Esophagus (tissue), 2 donors: ENCODE measurements around the gene UBN2. TPM values are rescaled to one million over a fixed set of nuclear protein-coding genes. Genes with fewer than 3 reads are reported as not detected.

Source experiments
- H3K27ac ChIP-seq, 2 donors: one replicate each; pipeline ENCODE4 v1.5.1; 2013; ENCODE audit warnings: low read depth in 2 of 2, mild to moderate bottlenecking in 2 of 2, inconsistent platforms in 1 of 2, low read length in 1 of 2, moderate library complexity in 1 of 2
- H3K27me3 ChIP-seq, 2 donors: one replicate each; pipeline ENCODE4 v1.6.1; 2013; ENCODE audit warnings: low read length in 2 of 2, control low read depth in 1 of 2, mild to moderate bottlenecking in 1 of 2; ENCODE audit not compliant: insufficient read depth in 2 of 2, control insufficient read depth in 1 of 2
- H3K36me3 ChIP-seq, 2 donors: one replicate each; pipeline ENCODE4 v1.6.1; 2013; ENCODE audit warnings: low read length in 1 of 2; ENCODE audit not compliant: control insufficient read depth in 2 of 2, insufficient read depth in 2 of 2
- H3K4me1 ChIP-seq, 2 donors: one replicate each; pipeline ENCODE4 v1.6.1; 2013; ENCODE audit warnings: low read length in 1 of 2; ENCODE audit not compliant: control insufficient read depth in 2 of 2, insufficient read depth in 2 of 2
- H3K4me3 ChIP-seq, 2 donors: one replicate each; pipeline ENCODE4 v1.5.1; 2013; ENCODE audit warnings: low read length in 2 of 2, mild to moderate bottlenecking in 2 of 2, low read depth in 1 of 2, moderate library complexity in 1 of 2
- H3K9me3 ChIP-seq, 2 donors: one replicate each; pipeline ENCODE4 v1.6.1; 2013; ENCODE audit warnings: mild to moderate bottlenecking in 2 of 2, low read depth in 1 of 2, low read length in 1 of 2, moderate library complexity in 1 of 2; ENCODE audit not compliant: control insufficient read depth in 2 of 2, insufficient read depth in 1 of 2
- WGBS, 2 donors: extraction: QIAGEN DNeasy Blood & Tissue Kit; methylation state at CpG; one replicate each; pipeline ENCODE4 v1.1.7; 2013; 5-methylcytosine and 5-hydroxymethylcytosine counted together
- polyA plus RNA-seq, 2 donors: library from polyadenylated mRNA; stranded (reverse); fragments of 200-250 nt; gene quantifications; one replicate each; pipeline ENCODE4 v1.2.3, GENCODE V29; 2013
- donor health status: healthy with polysubstance abuse.
- donor health status: Bipolar disorder and iron deficiency.

Gene UBN2
- polyA plus RNA-seq, 2 donors = 1.4 to 3.0 TPM

- Histone ChIP-seq H3K36me3 (no peaks in the 10 kb centered on the region), H3K27ac (no peak overlapping the region), H3K4me1 (no peaks in the 10 kb centered on the region), H3K27me3 (no peaks in the 10 kb centered on the region), H3K9me3 (no peaks in the 10 kb centered on the region), H3K4me3 (no peak overlapping the region)
- 94% methylated on average over 2 of the region's 2 CpGs for WGBS, 2 donors
These were observed 108.0 kb downstream of the UBN2 start for GRCh38 chr7:139339025-139339424.

- peak overlapping the region; percentile 82 to 97 for H3K4me3 ChIP-seq
- no peaks in the 10 kb centered on the region for H3K36me3 ChIP-seq
- no peaks in the 10 kb centered on the region for H3K27me3 ChIP-seq
- H3K4me1 ChIP-seq = no peaks in the 10 kb centered on the region
- WGBS, 2 donors = 75 to 85% methylated on average over 13 of the region's 13 CpGs
- no peaks in the 10 kb centered on the region for H3K9me3 ChIP-seq
- H3K27ac ChIP-seq = peak overlapping the region; percentile 100
These were observed 108.6 kb downstream of the UBN2 start for GRCh38 chr7:139339698-139340036.

- 2 to 3% methylated on average over 66 of the region's 66 CpGs for WGBS, 2 donors
- no peaks in the 10 kb centered on the region for H3K4me1 ChIP-seq
- no peaks in the 10 kb centered on the region for H3K9me3 ChIP-seq
- peak overlapping the region; percentile 100 for H3K27ac ChIP-seq
- H3K36me3 ChIP-seq = no peaks in the 10 kb centered on the region
- peak overlapping the region; percentile 82 to 97 for H3K4me3 ChIP-seq
- no peaks in the 10 kb centered on the region for H3K27me3 ChIP-seq
These were observed 109.2 kb downstream of the UBN2 start for GRCh38 chr7:139340037-139340807.

GRCh38 chr7:139340808-139341057 lies 109.7 kb downstream of the UBN2 start:
- WGBS, 2 donors = 0% methylated on average over 9 of the region's 9 CpGs
- Histone ChIP-seq H3K36me3 (peaks cover 0 to 2% of the 10 kb centered on the region in 2 donors), H3K9me3 (no peaks in the 10 kb centered on the region), H3K27ac (peak overlapping the region; percentile 100), H3K4me1 (no peaks in the 10 kb centered on the region), H3K27me3 (no peaks in the 10 kb centered on the region), H3K4me3 (peak overlapping the region; percentile 82 to 97)

GRCh38 chr7:139341058-139341775 lies 110.2 kb downstream of the UBN2 start, which contains the start of gene FMC1:
FMC1 (plus strand) TSS chr7:139341337; CDS start chr7:139341385, 48 bp downstream.
- H3K36me3 ChIP-seq = peaks cover 0 to 2% of the 10 kb centered on the region in 2 donors
- peak within 1 kb of the TSS; percentile 100 for H3K27ac ChIP-seq
- H3K4me1 ChIP-seq = no peaks in the 10 kb centered on the region
- no peaks in the 10 kb centered on the region for H3K27me3 ChIP-seq
- WGBS, 2 donors = 0 to 1% methylated on average over 53 to 54 of the region's 54 CpGs
- peak within 1 kb of the TSS; percentile 82 to 97 for H3K4me3 ChIP-seq
- no peaks in the 10 kb centered on the region for H3K9me3 ChIP-seq

- H3K4me3 ChIP-seq = peak overlapping the region; percentile 82 to 97
These were observed 110.8 kb downstream of the UBN2 start for GRCh38 chr7:139341776-139342226.

GRCh38 chr7:139345042-139345441 lies 114.0 kb downstream of the UBN2 start:
- no peaks in the 10 kb centered on the region for H3K4me1 ChIP-seq
- H3K27me3 ChIP-seq = no peaks in the 10 kb centered on the region
- WGBS, 2 donors = 95% methylated on average over 1 of the region's 1 CpG
- H3K4me3 ChIP-seq = no peak overlapping the region
- H3K9me3 ChIP-seq = no peaks in the 10 kb centered on the region
- no peak overlapping the region for H3K27ac ChIP-seq
- peaks cover 2 to 6% of the 10 kb centered on the region in 2 donors for H3K36me3 ChIP-seq

More at GRCh38 chr7:139341776-139342226, 110.8 kb downstream of the UBN2 start:
- H3K36me3 ChIP-seq = peaks cover 2 to 5% of the 10 kb centered on the region in 2 donors
- no peaks in the 10 kb centered on the region for H3K27me3 ChIP-seq
- 0 to 1% methylated on average over 9 of the region's 9 CpGs for WGBS, 2 donors
- H3K27ac ChIP-seq = peak overlapping the region; percentile 100
- H3K9me3 ChIP-seq = no peaks in the 10 kb centered on the region
- no peaks in the 10 kb centered on the region for H3K4me1 ChIP-seq

- Histone ChIP-seq H3K27ac (no peak overlapping the region), H3K36me3 (peaks cover 0 to 6% of the 10 kb centered on the region in 2 donors), H3K27me3 (no peaks in the 10 kb centered on the region), H3K4me3 (no peak overlapping the region), H3K9me3 (no peaks in the 10 kb centered on the region), H3K4me1 (no peaks in the 10 kb centered on the region)
- WGBS, 2 donors = 93 to 94% methylated on average over 2 of the region's 2 CpGs
These were observed 120.0 kb downstream of the UBN2 start for GRCh38 chr7:139351027-139351426.

GRCh38 chr7:139354729-139355128 lies 123.7 kb downstream of the UBN2 start:
- no peaks in the 10 kb centered on the region for H3K36me3 ChIP-seq
- 97 to 98% methylated on average over 2 of the region's 2 CpGs for WGBS, 2 donors
- H3K4me3 ChIP-seq = no peak overlapping the region
- no peak overlapping the region for H3K27ac ChIP-seq
- no peaks in the 10 kb centered on the region for H3K9me3 ChIP-seq
- no peaks in the 10 kb centered on the region for H3K27me3 ChIP-seq
- H3K4me1 ChIP-seq = no peaks in the 10 kb centered on the region
